Measurements from ENCODE around the gene INPP4A. TPM values are rescaled to one million over a fixed set of nuclear protein-coding genes. Genes with fewer than 3 reads are reported as not detected.

INPP4A gene
- total and polyA plus RNA-seq, 9 of the 15 experiments (the other 6 are each of a cell fraction or from before 2014, with no cell fraction given), result 1.8 to 15.7 (median 8.3) TPM

DNA sequence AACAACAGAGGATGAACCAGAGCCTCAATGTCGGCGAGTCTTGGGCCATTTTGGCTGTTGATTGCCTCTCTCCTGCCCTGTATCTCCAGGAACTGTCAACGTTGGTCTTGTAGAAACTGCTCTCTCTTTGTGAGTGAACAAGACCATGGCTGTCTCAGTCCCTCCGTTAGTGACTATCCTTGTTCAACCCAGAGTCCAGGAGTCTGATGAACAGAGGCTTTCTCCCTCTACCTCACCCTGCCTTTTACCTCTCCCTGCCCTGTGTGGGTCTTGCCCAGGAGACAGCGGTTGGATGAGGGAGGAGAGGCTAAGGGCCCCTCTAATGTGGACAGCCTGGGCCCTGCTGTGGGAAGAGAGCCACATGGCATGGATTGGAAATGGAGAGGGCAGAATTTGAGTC lies 32.8 kb downstream of the INPP4A start (continued):
- TF ChIP-seq, protein P1, sequence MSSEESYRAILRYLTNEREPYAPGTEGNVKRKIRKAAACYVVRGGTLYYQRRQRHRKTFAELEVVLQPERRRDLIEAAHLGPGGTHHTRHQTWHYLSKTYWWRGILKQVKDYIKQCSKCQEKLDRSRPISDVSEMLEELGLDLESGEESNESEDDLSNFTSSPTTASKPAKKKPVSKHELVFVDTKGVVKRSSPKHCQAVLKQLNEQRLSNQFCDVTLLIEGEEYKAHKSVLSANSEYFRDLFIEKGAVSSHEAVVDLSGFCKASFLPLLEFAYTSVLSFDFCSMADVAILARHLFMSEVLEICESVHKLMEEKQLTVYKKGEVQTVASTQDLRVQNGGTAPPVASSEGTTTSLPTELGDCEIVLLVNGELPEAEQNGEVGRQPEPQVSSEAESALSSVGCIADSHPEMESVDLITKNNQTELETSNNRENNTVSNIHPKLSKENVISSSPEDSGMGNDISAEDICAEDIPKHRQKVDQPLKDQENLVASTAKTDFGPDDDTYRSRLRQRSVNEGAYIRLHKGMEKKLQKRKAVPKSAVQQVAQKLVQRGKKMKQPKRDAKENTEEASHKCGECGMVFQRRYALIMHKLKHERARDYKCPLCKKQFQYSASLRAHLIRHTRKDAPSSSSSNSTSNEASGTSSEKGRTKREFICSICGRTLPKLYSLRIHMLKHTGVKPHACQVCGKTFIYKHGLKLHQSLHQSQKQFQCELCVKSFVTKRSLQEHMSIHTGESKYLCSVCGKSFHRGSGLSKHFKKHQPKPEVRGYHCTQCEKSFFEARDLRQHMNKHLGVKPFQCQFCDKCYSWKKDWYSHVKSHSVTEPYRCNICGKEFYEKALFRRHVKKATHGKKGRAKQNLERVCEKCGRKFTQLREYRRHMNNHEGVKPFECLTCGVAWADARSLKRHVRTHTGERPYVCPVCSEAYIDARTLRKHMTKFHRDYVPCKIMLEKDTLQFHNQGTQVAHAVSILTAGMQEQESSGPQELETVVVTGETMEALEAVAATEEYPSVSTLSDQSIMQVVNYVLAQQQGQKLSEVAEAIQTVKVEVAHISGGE (CRISPR knock-in tag; IDR thresholded peaks at IDR 0.05), result no peak
- TF ChIP-seq LCOR (CRISPR knock-in tag; IDR thresholded peaks at IDR 0.05) (no peak), ZNF586 (CRISPR knock-in tag; conservative IDR thresholded peaks at IDR 0.05) (no peak)

DNA sequence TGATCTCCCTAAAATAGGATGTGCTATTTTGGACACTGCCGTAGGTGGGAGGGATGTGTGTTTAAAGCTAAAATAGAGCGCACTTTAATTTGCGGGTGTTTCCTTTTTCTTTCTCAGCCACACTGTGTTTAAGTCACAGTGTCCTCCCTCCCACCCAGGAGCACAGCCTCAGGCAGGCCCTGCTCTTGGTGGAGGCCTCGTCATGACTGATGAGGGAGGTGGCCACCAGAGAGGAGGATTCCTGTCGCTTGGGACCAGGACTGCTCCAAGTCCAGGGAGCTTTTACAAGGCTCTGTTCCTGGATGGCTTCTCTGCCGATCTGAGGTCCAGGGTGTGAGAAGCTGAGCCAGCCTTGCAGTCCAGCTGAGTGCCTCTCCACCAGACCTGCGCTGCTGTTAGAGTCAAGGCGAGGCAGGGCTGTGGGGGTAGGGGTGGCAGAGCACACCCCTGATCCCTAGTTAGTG lies 33.5 kb downstream of the INPP4A start:
- peaks cover 0 to 18% of the 10 kb centered on the region in 2 experiments; a peak in 1 of 5 replicates for H3K4me1 ChIP-seq (replicated peaks in 1 of 2; ENCODE audit: control insufficient read depth in 2 of 2, insufficient read depth in 2 of 2, low read length in 2 of 2)
- FAIRE-seq, result no peak

More for the DNA sequence above, 33.5 kb downstream of the INPP4A start:
- no peaks in the 10 kb centered on the region for H3K36me3 ChIP-seq (ENCODE audit: control insufficient read depth, insufficient read depth, low read length)
- ChIA-PET POLR2A (interaction anchor here (1.4 kb wide), 2 partner anchors 10 to 13 kb away, joined by 3 to 5 read pairs; no protein-coding TSS in a partner anchor), CTCF (ENCODE audit: low intra/inter-chr PET ratio) (no interaction called here)
- 76% methylated on average over 8 of the region's 8 CpGs for WGBS (ENCODE audit: insufficient coverage, low coverage, missing lambda C conversion rate)
- intact Hi-C loops (cut with micrococcal nuclease) (no loop called here), in situ Hi-C loops (cut with MboI) (no loop called here)
- no peak; the same call in 2 of the 3 replicates for ATAC-seq
- peaks cover 40% of the 10 kb centered on the region for H4K20me1 ChIP-seq (replicated peaks; ENCODE audit: control insufficient read depth, insufficient read depth, low read length)
- H3K27me3 ChIP-seq (ENCODE audit: control insufficient read depth in 2 of 2, insufficient read depth in 2 of 2, low read length in 2 of 2), result no peaks in the 10 kb centered on the region
- no peak overlapping the region for H3K4me2 ChIP-seq (ENCODE audit: insufficient read depth, low read length)
- no peak for TF ChIP-seq DMBX1 (CRISPR knock-in tag; IDR thresholded peaks at IDR 0.05; ENCODE audit: borderline replicate concordance)
- no peak for TF ChIP-seq TEAD4 (IDR thresholded peaks at IDR 0.05; ENCODE audit: low read length)
- TF ChIP-seq TEAD4 (CRISPR knock-in tag; IDR thresholded peaks at IDR 0.05; ENCODE audit: borderline replicate concordance), result no peak
- TF ChIP-seq, protein P2, sequence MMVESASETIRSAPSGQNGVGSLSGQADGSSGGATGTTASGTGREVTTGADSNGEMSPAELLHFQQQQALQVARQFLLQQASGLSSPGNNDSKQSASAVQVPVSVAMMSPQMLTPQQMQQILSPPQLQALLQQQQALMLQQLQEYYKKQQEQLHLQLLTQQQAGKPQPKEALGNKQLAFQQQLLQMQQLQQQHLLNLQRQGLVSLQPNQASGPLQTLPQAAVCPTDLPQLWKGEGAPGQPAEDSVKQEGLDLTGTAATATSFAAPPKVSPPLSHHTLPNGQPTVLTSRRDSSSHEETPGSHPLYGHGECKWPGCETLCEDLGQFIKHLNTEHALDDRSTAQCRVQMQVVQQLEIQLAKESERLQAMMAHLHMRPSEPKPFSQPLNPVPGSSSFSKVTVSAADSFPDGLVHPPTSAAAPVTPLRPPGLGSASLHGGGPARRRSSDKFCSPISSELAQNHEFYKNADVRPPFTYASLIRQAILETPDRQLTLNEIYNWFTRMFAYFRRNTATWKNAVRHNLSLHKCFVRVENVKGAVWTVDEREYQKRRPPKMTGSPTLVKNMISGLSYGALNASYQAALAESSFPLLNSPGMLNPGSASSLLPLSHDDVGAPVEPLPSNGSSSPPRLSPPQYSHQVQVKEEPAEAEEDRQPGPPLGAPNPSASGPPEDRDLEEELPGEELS (CRISPR knock-in tag; IDR thresholded peaks at IDR 0.05; ENCODE audit: borderline replicate concordance), result no peak
- no peak for TF ChIP-seq HMG20A (CRISPR knock-in tag; conservative IDR thresholded peaks at IDR 0.05)
- TF ChIP-seq CHD2 (IDR thresholded peaks at IDR 0.05; ENCODE audit: low read depth, low read length), result no peak
- DNase-seq (ENCODE audit: extremely low read depth in 1 of 4, low spot score in 3 of 4), result no peak
- no peak overlapping the region for H3K9ac ChIP-seq (ENCODE audit: insufficient read depth in 1 of 2, low read depth in 2 of 2, low read length in 2 of 2)
- no peak overlapping the region for H3K4me3 ChIP-seq
- no peak overlapping the region for H3K27ac ChIP-seq (ENCODE audit: extremely low read depth, low read depth, low read length)
- peaks cover 4% of the 10 kb centered on the region; the same call in 1 of the 3 replicates for H3K79me2 ChIP-seq (ENCODE audit: control insufficient read depth, insufficient read depth, low read length)
- BruUV-seq (replicated peaks), result no TSS peak
- no peak overlapping the region for H2AFZ ChIP-seq (ENCODE audit: low read depth, low read length)
- H3K9me3 ChIP-seq (replicated peaks; ENCODE audit: control insufficient read depth, insufficient read depth, low read depth, low read length), result no peaks in the 10 kb centered on the region
- peaks cover 17% of the 10 kb centered on the region for H3K9me1 ChIP-seq (ENCODE audit: control insufficient read depth, insufficient read depth, low read length)
